ENCODE measurements around the gene GRIK5. TPM values are rescaled to one million over a fixed set of nuclear protein-coding genes. Genes with fewer than 3 reads are reported as not detected.

Gene GRIK5
- total RNA-seq, 4 donors from 2014 or later = 1.6 to 13.1 (median 3.6) TPM

DNA sequence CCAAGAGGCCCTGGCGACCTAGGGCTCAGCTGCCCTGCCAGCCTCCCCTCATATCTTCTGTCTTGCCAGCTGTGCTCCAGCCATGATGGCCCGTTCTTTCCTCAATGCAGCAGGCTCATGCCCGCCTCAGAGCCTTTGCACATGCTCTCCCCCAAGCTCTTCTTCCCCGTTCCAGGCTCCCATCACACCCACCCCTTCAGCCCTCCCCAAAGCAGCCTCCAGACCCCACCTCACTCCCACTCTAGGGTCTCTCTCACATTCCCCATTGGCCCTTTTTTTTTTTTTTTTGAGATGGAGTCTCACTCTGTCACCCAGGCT, 46.1 kb downstream of the GRIK5 start:
- H3K27ac ChIP-seq = peak overlapping the region in 2 of 4 donors; percentile 46 to 60
- intact Hi-C loops (cut with DNase I; ENCODE audit: low total_unique reads) = no loop called here
- 75 to 100% methylated on average over 1 to 4 of the region's 4 CpGs for WGBS, 2 donors (ENCODE audit: low coverage in 1 of 2)
- no peaks in the 10 kb centered on the region for H3K27me3 ChIP-seq
- in situ Hi-C loops (cut with MboI; ENCODE audit: low pct_ligation_motif_present in 1 of 4, low pct_unique_long_range_greater_than_20kb in 1 of 4, low sequenced_read_pairs in 3 of 4) = no loop called here
- no peak for DNase-seq
- H3K4me1 ChIP-seq = peaks cover 0 to 12% (median 8%) of the 10 kb centered on the region in 4 donors
- no peaks in the 10 kb centered on the region for H3K9me3 ChIP-seq
- TF ChIP-seq CTCF (IDR thresholded peaks at IDR 0.05) (no peak), EP300 (IDR thresholded peaks at IDR 0.05; ENCODE audit: low read depth) (no peak), POLR2AphosphoS5 (IDR thresholded peaks at IDR 0.05) (no peak), POLR2A (IDR thresholded peaks at IDR 0.05) (no peak)
- H3K4me3 ChIP-seq = no peak overlapping the region
- no peaks in the 10 kb centered on the region for H3K36me3 ChIP-seq

DNA sequence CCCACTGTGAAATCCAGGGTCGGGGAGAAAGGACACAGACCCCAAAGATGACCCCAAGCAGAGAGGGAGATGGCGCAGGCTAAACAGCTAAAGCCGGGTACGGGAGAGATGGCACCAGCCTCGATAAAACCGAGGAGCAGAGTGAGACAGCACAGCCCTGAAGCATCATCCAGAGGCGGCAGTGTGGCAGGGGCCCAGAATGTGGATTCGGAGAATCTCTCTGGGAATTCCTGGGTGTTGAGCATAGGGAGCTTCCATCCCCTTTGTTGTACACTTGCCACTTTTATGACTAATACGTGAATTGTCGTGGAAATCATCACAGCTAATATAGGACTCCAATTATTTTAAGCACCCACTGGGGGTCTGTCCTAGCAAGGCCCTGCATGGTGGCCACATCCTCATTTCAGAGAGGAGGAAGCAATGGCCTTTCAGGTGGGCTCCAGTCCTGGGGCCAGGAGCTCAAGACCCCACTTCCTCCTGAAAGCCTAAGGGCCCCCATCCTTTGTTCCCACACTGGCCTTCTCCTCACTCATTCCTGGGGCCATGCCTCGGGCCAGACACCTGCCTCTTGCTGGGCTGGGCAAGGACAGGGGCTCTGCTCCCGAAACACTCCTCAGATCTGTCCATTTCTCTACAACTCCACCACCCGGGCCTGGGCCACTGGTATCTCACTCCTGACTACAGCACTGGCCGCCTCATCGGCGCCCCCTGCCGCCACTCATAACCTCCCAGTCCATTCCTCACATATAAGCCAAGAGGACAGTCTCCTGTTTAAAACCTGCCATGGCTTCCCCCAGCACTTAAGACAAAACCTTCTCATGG, 46.7 kb downstream of the GRIK5 start:
- peaks cover 0 to 12% (median 8%) of the 10 kb centered on the region in 4 donors for H3K4me1 ChIP-seq
- no peaks in the 10 kb centered on the region for H3K36me3 ChIP-seq
- peak in 2 of 5 experiments; percentile 18 to 23 for TF ChIP-seq CTCF (IDR thresholded peaks at IDR 0.05)
- TF ChIP-seq POLR2AphosphoS5 (IDR thresholded peaks at IDR 0.05) = no peak
- peak; percentile 24 for DNase-seq
- H3K4me3 ChIP-seq = no peak overlapping the region
- 66 to 81% methylated on average over 9 to 17 of the region's 17 CpGs for WGBS, 2 donors (ENCODE audit: low coverage in 1 of 2)
- no peaks in the 10 kb centered on the region for H3K27me3 ChIP-seq
- no peak overlapping the region for H3K27ac ChIP-seq
- in situ Hi-C loops (cut with MboI; ENCODE audit: low pct_ligation_motif_present in 1 of 4, low pct_unique_long_range_greater_than_20kb in 1 of 4, low sequenced_read_pairs in 3 of 4) = no loop called here
- intact Hi-C loops (cut with DNase I; ENCODE audit: low total_unique reads) = no loop called here
- H3K9me3 ChIP-seq = no peaks in the 10 kb centered on the region

GRCh38 chr19:42022616-42023015, 47.4 kb downstream of the GRIK5 start:
- in situ Hi-C loops (cut with MboI; ENCODE audit: low pct_ligation_motif_present in 1 of 4, low pct_unique_long_range_greater_than_20kb in 1 of 4, low sequenced_read_pairs in 3 of 4) = no loop called here
- no peaks in the 10 kb centered on the region for H3K36me3 ChIP-seq

GRCh38 chr19:42021185-42021584, 48.8 kb downstream of the GRIK5 start:
- peaks cover 0 to 12% (median 8%) of the 10 kb centered on the region in 4 donors for H3K4me1 ChIP-seq
- no peak for DNase-seq
- intact Hi-C loops (cut with DNase I; ENCODE audit: low total_unique reads) = no loop called here
- WGBS, 2 donors (ENCODE audit: low coverage in 1 of 2) = 60 to 84% methylated on average over 1 to 15 of the region's 15 CpGs
- in situ Hi-C loops (cut with MboI; ENCODE audit: low pct_ligation_motif_present in 1 of 4, low pct_unique_long_range_greater_than_20kb in 1 of 4, low sequenced_read_pairs in 3 of 4) = no loop called here
- no peaks in the 10 kb centered on the region for H3K27me3 ChIP-seq
- H3K36me3 ChIP-seq = no peaks in the 10 kb centered on the region
- no peak for TF ChIP-seq POLR2AphosphoS5 (IDR thresholded peaks at IDR 0.05)
- TF ChIP-seq EP300 (IDR thresholded peaks at IDR 0.05; ENCODE audit: low read depth) = no peak
- no peak for TF ChIP-seq CTCF (IDR thresholded peaks at IDR 0.05)
- TF ChIP-seq POLR2A (IDR thresholded peaks at IDR 0.05) = no peak
- no peaks in the 10 kb centered on the region for H3K9me3 ChIP-seq
- no peak overlapping the region for H3K4me3 ChIP-seq
- H3K27ac ChIP-seq = no peak overlapping the region

More at GRCh38 chr19:42022616-42023015, 47.4 kb downstream of the GRIK5 start:
- Histone ChIP-seq H3K4me1 (peaks cover 0 to 12% (median 8%) of the 10 kb centered on the region in 4 donors), H3K4me3 (no peak overlapping the region), H3K9me3 (no peaks in the 10 kb centered on the region), H3K27me3 (no peaks in the 10 kb centered on the region), H3K27ac (no peak overlapping the region)
- TF ChIP-seq CTCF (IDR thresholded peaks at IDR 0.05) (no peak), POLR2AphosphoS5 (IDR thresholded peaks at IDR 0.05) (no peak), EP300 (IDR thresholded peaks at IDR 0.05; ENCODE audit: low read depth) (no peak), POLR2A (IDR thresholded peaks at IDR 0.05) (no peak)
- DNase-seq = no peak
- intact Hi-C loops (cut with DNase I; ENCODE audit: low total_unique reads) = no loop called here
- WGBS, 2 donors (ENCODE audit: low coverage in 1 of 2) = 69 to 100% methylated on average over 1 to 5 of the region's 5 CpGs
